Ureter (tissue), 1 donor: ENCODE measurements around the gene SPRYD4. TPM values are rescaled to one million over a fixed set of nuclear protein-coding genes. Genes with fewer than 3 reads are reported as not detected.
"Not testable (repeated sequence)": the region's sequence is repeated elsewhere in the genome, so short reads cannot be mapped to it uniquely, and the experiment has no call there.

ENCODE experiments used
- DNase-seq: peaks from one replicate; pipeline ENCODE4 v3.0.0-alpha.2; 2020; ENCODE audit warnings: low spot score
- total RNA-seq: library from RNA; stranded (reverse); gene quantifications from one replicate; pipeline ENCODE4 v1.2.4, GENCODE V29; 2023
- donor health status: DM: yes; HTN: yes; CAD: no.

Gene SPRYD4
- total RNA-seq = 6.8 TPM

GRCh38 chr12:56468216-56469006, at the start of gene SPRYD4:
SPRYD4 (plus strand) TSS chr12:56468578; CDS start chr12:56468592, 14 bp downstream.
- peak; percentile 92 for DNase-seq

GRCh38 chr12:56420411-56420810, 48.0 kb upstream of the SPRYD4 start:
- DNase-seq = no peak

GRCh38 chr12:56425193-56425592, 43.2 kb upstream of the SPRYD4 start:
- DNase-seq = no peak

- no peak for DNase-seq
These were observed 42.4 kb upstream of the SPRYD4 start for GRCh38 chr12:56425940-56426438.

- DNase-seq = no peak
These were observed 37.1 kb upstream of the SPRYD4 start for GRCh38 chr12:56431288-56431687.

- DNase-seq = no peak
These were observed 36.5 kb upstream of the SPRYD4 start for GRCh38 chr12:56431850-56432249.

- DNase-seq = no peak
These were observed 33.5 kb upstream of the SPRYD4 start for GRCh38 chr12:56434828-56435227.

GRCh38 chr12:56437430-56438176, 30.8 kb upstream of the SPRYD4 start:
- no peak for DNase-seq

- DNase-seq = not testable (repeated sequence)
These were observed 25.2 kb upstream of the SPRYD4 start for GRCh38 chr12:56443208-56443607.

GRCh38 chr12:56448860-56449621, 19.3 kb upstream of the SPRYD4 start, which contains the start of gene TIMELESS:
TIMELESS (minus strand) TSS chr12:56449426; CDS start chr12:56434170, 15,256 bp downstream.
- peak; percentile 91 for DNase-seq

GRCh38 chr12:56449622-56449984, 18.8 kb upstream of the SPRYD4 start:
- DNase-seq = no peak

- no peak for DNase-seq
These were observed 18.1 kb upstream of the SPRYD4 start for GRCh38 chr12:56450241-56450640.

GRCh38 chr12:56451147-56451546, 17.2 kb upstream of the SPRYD4 start:
- DNase-seq = no peak

- no peak for DNase-seq
These were observed 13.8 kb upstream of the SPRYD4 start, which contains the start of gene MIP for GRCh38 chr12:56454557-56454956. MIP (minus strand) TSS chr12:56454657; CDS start chr12:56454613, 44 bp downstream.

GRCh38 chr12:56457817-56458216, 10.6 kb upstream of the SPRYD4 start:
- no peak for DNase-seq

- no peak for DNase-seq
These were observed 6.9 kb upstream of the SPRYD4 start for GRCh38 chr12:56461235-56462159.

- DNase-seq = no peak
These were observed 5.8 kb upstream of the SPRYD4 start for GRCh38 chr12:56462565-56462964.

GRCh38 chr12:56469007-56469930, 891 bp downstream of the SPRYD4 start:
- peak; percentile 54 for DNase-seq

- DNase-seq = no peak
These were observed 6.0 kb downstream of the SPRYD4 start for GRCh38 chr12:56474389-56474788.

GRCh38 chr12:56476143-56476542, 7.8 kb downstream of the SPRYD4 start:
- DNase-seq = no peak
